Parathyroid adenoma (tissue), 2 donors: ENCODE measurements around the gene AKIRIN2.

ENCODE experiments used
- H2AFZ ChIP-seq: fragments of 300-600 bp; sonication (generic); one replicate; pipeline ENCODE4 v1.7.0; 2017; ENCODE audit warnings: antibody characterized with exemption, mild to moderate bottlenecking
- H3K27ac ChIP-seq: fragments of 300-600 bp; sonication (generic); one replicate; pipeline ENCODE4 v1.7.0; 2017
- H3K27me3 ChIP-seq: fragments of 300-600 bp; sonication (generic); one replicate; pipeline ENCODE4 v1.7.0; 2017; ENCODE audit warnings: low read length; ENCODE audit not compliant: control insufficient read depth, insufficient read depth
- H3K36me3 ChIP-seq: fragments of 300-600 bp; sonication (generic); one replicate; pipeline ENCODE4 v1.7.0; 2017; ENCODE audit warnings: low read length; ENCODE audit not compliant: control insufficient read depth, insufficient read depth
- H3K4me1 ChIP-seq: fragments of 300-600 bp; sonication (generic); one replicate; pipeline ENCODE4 v1.7.0; 2017; ENCODE audit warnings: control low read depth
- H3K4me2 ChIP-seq: fragments of 300-600 bp; sonication (generic); one replicate; pipeline ENCODE4 v1.7.0; 2017; ENCODE audit warnings: low read length
- H3K4me3 ChIP-seq: fragments of 300-600 bp; sonication (generic); one replicate; pipeline ENCODE4 v1.7.0; 2017; ENCODE audit warnings: low read depth, low read length
- H3K79me2 ChIP-seq: fragments of 300-600 bp; sonication (generic); one replicate; pipeline ENCODE4 v1.7.0; 2017; ENCODE audit warnings: control low read depth
- H3K9ac ChIP-seq: fragments of 300-600 bp; sonication (generic); one replicate; pipeline ENCODE4 v1.7.0; 2017; ENCODE audit warnings: mild to moderate bottlenecking
- H3K9me3 ChIP-seq: fragments of 300-600 bp; sonication (generic); one replicate; pipeline ENCODE4 v1.7.0; 2017; ENCODE audit warnings: low read length; ENCODE audit not compliant: control insufficient read depth
- TF ChIP-seq, protein P1 (sequence below): fragments of 300-600 bp; sonication (generic); IDR thresholded peaks from one replicate; pipeline ENCODE4 v1.7.0; 2017; ENCODE audit warnings: antibody characterized with exemption, mild to moderate bottlenecking
- donor health status: primary hyperparathyroidism.

AKIRIN2 gene

DNA sequence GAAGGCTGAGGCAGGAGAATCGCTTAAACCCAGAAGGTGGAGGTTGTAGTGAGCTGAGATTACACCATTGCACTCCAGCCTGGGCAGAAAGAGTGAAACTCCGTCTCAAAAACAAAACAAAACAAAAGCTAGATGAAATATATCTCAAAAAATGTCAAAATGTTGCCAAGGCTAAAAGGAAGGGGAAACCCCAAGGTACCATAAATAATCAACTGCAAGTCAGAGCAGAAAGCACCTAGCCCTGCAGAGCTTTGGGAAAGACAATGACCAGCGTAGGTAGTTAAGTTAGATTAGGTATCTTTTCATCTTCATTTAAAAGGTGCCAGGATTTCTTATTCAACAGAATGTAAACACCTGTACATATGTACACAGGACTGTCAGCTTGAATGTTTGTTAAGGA, 33.0 kb downstream of the AKIRIN2 start:
- Histone ChIP-seq H3K36me3 (no peaks in the 10 kb centered on the region), H3K4me3 (no peak overlapping the region), H3K9ac (no peak overlapping the region), H3K27ac (no peak overlapping the region), H3K9me3 (no peaks in the 10 kb centered on the region), H3K27me3 (no peaks in the 10 kb centered on the region), H2AFZ (no peak overlapping the region), H3K4me1 (peaks cover 16% of the 10 kb centered on the region), H3K79me2 (no peaks in the 10 kb centered on the region), H3K4me2 (no peak overlapping the region)
- TF ChIP-seq, protein P1, sequence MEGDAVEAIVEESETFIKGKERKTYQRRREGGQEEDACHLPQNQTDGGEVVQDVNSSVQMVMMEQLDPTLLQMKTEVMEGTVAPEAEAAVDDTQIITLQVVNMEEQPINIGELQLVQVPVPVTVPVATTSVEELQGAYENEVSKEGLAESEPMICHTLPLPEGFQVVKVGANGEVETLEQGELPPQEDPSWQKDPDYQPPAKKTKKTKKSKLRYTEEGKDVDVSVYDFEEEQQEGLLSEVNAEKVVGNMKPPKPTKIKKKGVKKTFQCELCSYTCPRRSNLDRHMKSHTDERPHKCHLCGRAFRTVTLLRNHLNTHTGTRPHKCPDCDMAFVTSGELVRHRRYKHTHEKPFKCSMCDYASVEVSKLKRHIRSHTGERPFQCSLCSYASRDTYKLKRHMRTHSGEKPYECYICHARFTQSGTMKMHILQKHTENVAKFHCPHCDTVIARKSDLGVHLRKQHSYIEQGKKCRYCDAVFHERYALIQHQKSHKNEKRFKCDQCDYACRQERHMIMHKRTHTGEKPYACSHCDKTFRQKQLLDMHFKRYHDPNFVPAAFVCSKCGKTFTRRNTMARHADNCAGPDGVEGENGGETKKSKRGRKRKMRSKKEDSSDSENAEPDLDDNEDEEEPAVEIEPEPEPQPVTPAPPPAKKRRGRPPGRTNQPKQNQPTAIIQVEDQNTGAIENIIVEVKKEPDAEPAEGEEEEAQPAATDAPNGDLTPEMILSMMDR, result no peak

DNA sequence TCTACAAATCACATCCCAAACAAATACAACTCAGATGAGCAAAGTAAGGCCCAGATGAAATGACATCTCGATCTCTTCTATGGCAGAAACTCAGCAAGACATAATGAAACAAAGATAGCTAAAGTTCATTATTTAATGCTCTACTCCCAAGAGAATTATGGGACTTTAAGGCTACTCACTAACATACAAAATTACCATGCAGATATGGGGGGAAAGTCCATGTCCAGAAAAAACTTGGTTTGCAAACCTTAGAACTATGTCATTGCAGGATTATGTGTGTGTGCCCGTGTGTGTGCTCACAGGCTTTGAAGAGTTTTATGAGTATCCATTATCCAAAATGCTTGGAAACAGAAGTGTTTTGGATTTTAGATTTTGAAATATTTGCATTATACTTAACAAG, 34.0 kb downstream of the AKIRIN2 start:
- no peak overlapping the region for H3K4me2 ChIP-seq
- TF ChIP-seq, protein P1, result no peak

DNA sequence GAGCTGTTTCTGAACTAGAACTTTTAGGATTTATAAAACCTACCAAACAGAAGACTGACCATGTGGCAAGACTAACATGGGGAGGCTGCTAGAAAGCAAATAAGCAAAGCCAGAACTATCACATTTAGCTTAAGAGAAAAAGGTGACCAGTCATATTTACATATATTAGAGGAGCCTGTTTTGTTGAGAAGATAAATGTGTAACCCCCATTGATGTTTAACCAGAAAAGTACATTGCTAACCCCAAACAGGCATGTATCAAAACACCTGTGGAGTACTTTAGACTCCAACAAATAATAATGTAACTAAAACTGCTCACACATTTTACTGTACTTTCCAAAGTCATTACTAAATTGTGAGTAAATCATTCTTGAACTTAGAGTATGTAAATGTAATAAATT, 35.0 kb downstream of the AKIRIN2 start:
- TF ChIP-seq, protein P1, result no peak
- H3K27ac ChIP-seq, result no peak overlapping the region
- no peak overlapping the region for H3K4me3 ChIP-seq
- H3K9me3 ChIP-seq, result no peaks in the 10 kb centered on the region
- H3K4me1 ChIP-seq, result peaks cover 16% of the 10 kb centered on the region
- no peak overlapping the region for H3K9ac ChIP-seq
- H3K36me3 ChIP-seq, result no peaks in the 10 kb centered on the region
- H2AFZ ChIP-seq, result no peak overlapping the region
- H3K79me2 ChIP-seq, result no peaks in the 10 kb centered on the region
- no peaks in the 10 kb centered on the region for H3K27me3 ChIP-seq
- H3K4me2 ChIP-seq, result no peak overlapping the region

More for the DNA sequence above, 34.0 kb downstream of the AKIRIN2 start:
- Histone ChIP-seq H3K9me3 (no peaks in the 10 kb centered on the region), H3K79me2 (no peaks in the 10 kb centered on the region), H3K27ac (no peak overlapping the region), H3K4me3 (no peak overlapping the region), H2AFZ (no peak overlapping the region), H3K9ac (no peak overlapping the region), H3K4me1 (peaks cover 16% of the 10 kb centered on the region), H3K36me3 (no peaks in the 10 kb centered on the region), H3K27me3 (no peaks in the 10 kb centered on the region)

DNA sequence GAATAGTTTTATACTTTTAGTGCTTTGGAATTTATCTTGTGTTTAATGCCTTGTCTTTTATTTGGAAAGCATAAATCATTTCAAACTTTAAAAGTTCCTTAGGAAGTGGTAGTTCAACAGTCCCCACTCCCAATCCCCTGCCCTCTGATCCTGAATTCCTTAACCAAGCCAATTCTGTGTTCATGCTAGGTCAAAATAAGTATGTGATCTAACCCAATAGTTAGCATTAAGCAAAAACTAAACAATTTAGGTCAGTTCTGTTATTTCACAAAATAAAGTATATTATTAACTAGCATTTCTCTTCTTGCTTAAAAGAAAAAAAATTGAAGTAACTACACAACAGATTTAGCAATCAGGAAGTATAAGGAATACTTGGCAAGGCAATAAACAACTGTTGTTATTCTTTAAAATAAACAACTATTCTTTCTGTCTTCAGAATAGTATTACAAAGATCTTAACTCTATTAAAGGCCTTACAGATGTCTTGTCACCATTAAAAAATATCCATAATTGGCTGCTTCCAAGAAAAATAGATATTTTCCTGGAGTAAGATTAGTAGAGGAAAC, 37.0 kb downstream of the AKIRIN2 start:
- no peaks in the 10 kb centered on the region for H3K9me3 ChIP-seq
- H3K27me3 ChIP-seq, result no peaks in the 10 kb centered on the region
- no peaks in the 10 kb centered on the region for H3K4me1 ChIP-seq
- H3K79me2 ChIP-seq, result no peaks in the 10 kb centered on the region
- no peak overlapping the region for H2AFZ ChIP-seq
- no peak overlapping the region for H3K4me2 ChIP-seq
- no peak overlapping the region for H3K4me3 ChIP-seq
- TF ChIP-seq, protein P1, result no peak
- no peak overlapping the region for H3K27ac ChIP-seq
- no peaks in the 10 kb centered on the region for H3K36me3 ChIP-seq
- no peak overlapping the region for H3K9ac ChIP-seq

DNA sequence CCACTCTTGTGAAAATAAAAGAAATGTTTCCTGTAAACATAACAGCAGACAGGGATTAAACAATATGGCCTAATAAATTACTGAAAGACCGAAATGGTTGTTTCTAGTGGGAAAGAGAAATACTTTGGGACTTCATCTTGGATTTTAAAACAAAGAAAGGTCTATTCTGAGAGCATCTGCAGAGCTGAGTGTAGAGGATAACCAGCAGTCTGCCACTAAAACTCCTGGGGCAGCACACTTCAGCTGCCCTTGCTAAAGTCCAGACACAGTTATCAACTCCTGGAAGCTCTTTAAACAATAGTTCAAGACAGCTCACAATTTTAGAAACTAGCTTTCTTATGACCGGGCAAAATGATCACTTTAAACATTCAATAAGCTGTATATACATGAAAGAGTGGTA, 38.6 kb downstream of the AKIRIN2 start:
- no peak overlapping the region for H3K27ac ChIP-seq
- H3K9ac ChIP-seq, result no peak overlapping the region
- H3K79me2 ChIP-seq, result no peaks in the 10 kb centered on the region
- H3K4me1 ChIP-seq, result no peaks in the 10 kb centered on the region
- H3K4me2 ChIP-seq, result no peak overlapping the region
- no peak overlapping the region for H2AFZ ChIP-seq
- H3K36me3 ChIP-seq, result no peaks in the 10 kb centered on the region
- H3K27me3 ChIP-seq, result no peaks in the 10 kb centered on the region
- no peaks in the 10 kb centered on the region for H3K9me3 ChIP-seq
- H3K4me3 ChIP-seq, result no peak overlapping the region
- TF ChIP-seq, protein P1, result no peak
